GM12874 (cell line): Measurements from ENCODE around the gene NEURL1B.

ENCODE experiments used
- TF ChIP-seq, protein P1 (sequence below): IDR thresholded peaks from 2 replicates; pipeline ENCODE4 v1.5.1; 2011; ENCODE audit warnings: low read depth, mild to moderate bottlenecking, control low read depth, low read length, moderate library complexity; ENCODE audit not compliant: insufficient read depth

Gene NEURL1B

DNA sequence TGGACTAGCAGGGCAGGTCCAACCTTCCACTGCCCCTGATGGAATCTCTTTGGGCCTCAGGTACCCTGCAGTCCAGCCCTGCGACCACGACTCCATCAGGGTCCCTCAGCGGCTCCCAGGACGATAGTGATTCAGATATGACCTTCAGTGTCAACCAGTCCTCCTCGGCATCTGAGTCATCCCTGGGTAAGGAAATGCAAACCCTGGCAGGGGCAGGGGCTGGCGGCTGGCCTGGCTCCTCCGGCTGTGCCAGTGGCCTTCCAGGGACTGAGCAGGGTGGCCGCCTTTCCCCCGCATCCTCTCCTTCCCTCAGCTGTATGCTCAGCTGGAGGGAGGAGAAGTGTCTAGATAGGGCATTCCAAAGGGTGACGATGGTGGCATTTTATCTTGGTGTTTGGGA, 45.0 kb downstream of the NEURL1B start:
- TF ChIP-seq, protein P1, sequence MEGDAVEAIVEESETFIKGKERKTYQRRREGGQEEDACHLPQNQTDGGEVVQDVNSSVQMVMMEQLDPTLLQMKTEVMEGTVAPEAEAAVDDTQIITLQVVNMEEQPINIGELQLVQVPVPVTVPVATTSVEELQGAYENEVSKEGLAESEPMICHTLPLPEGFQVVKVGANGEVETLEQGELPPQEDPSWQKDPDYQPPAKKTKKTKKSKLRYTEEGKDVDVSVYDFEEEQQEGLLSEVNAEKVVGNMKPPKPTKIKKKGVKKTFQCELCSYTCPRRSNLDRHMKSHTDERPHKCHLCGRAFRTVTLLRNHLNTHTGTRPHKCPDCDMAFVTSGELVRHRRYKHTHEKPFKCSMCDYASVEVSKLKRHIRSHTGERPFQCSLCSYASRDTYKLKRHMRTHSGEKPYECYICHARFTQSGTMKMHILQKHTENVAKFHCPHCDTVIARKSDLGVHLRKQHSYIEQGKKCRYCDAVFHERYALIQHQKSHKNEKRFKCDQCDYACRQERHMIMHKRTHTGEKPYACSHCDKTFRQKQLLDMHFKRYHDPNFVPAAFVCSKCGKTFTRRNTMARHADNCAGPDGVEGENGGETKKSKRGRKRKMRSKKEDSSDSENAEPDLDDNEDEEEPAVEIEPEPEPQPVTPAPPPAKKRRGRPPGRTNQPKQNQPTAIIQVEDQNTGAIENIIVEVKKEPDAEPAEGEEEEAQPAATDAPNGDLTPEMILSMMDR = no peak

DNA sequence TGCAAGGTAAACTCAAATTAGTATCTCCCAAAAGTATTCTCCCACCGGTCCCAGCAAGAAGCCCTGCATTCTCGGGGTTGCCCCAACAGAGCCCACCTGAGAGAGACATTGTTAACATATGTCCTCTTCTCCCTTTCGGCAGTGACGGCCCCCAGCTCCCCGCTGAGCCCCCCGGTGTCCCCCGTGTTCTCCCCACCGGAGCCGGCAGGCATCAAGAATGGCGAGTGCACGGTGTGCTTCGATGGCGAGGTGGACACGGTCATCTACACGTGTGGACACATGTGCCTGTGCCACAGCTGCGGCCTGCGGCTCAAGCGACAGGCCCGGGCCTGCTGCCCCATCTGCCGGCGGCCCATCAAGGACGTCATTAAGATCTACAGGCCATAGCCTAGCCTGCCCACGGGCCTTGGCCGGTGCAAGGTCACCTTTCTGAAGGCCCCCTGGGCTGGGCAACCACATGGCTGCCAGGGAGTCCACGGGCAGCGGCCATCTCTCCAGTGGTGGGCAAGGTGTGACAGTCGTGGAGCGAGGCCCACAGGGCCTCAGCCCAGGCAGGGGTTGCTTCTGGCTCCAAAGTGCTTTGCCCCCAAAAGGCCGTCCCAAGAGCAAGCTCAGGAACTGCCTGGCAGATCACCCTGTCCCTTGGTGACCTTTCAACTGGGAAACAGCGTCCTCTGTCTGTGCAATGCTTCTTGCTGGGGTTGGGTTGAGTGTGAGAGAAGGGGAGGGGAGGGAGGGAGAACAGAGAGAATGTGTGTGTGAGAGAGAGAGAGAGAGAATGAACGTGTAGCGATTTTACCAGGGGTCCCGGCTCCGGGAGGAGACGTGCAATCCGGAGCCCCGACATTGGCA, 45.7 kb downstream of the NEURL1B start:
- TF ChIP-seq, protein P1 = no peak

DNA sequence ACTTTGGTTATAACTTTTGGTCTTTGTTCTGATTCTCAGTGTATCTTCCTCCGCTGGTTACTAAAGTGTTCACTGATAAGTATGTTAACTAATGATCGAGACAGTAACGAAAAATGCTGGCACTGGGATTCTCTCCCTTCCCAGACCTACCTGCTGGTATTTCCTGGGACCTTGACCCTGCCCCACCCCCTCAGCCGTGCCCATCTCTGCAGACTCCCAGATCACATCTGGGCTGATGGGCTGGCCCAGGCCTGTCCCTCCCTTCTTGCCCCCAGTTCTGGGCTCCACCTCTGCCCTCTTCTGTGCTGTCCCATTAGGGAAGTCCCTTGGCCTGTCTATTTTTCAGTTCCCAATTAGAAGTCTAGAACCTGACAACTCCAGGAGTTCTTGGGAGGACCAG, 46.9 kb downstream of the NEURL1B start:
- TF ChIP-seq, protein P1 = no peak

DNA sequence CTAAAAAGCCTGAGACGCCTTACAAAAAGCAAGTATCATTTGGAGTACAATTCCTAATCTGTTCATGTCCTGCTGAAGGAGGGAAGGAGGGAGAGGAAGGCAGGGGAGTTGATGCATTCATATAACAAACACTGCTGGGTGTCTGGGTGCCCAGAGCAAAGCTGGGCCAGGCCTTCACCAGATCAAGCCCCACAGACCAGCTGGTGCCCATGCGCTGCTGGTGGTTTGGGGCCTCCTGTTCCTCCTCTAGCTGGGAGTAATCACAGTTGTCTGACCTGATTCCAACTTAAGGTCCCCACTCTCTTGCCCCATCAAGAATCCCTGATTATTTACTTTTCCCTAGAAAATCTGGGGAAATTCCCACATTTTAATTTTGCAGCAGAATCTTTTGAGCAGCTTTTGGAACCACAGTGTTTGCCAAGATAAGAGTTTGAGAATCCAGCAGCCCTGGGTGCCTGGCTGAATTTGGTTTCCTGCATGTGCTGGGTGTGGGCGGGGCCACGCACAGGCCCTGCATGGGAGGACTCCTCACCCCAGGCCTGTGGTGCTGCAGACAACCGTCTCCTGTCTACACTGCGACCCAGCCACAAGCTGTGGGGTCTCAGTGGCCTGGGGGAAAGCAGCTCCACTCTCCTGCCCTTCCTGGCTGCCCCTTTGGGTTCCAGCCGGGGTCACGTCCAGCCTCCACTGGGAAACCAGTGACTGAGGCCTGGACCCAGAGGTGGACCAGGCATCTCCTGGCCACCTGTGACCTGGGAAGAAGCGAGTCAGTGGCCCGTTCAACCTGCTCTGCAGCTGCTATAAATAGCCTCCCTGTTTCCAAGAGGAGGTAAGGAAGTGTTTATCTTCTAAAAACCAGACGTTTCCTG, 47.5 kb downstream of the NEURL1B start:
- TF ChIP-seq, protein P1 = no peak

DNA sequence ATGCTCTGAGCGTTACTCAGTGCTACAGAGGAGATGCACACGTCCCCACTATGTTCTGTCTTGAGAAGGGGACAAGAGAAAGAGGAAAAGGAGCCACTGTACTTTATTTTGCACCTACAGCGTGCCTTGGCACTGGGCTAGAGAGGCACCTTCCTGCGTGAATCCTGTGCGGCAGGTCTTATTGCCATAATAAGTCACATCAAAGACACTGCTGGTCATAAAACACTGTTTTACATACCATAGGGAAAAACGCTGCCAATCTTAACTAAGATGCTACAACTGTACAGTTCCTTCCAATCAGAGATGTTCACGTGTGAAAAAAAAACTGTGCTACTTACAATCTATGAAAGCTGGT, 48.1 kb downstream of the NEURL1B start:
- TF ChIP-seq, protein P1 = no peak

DNA sequence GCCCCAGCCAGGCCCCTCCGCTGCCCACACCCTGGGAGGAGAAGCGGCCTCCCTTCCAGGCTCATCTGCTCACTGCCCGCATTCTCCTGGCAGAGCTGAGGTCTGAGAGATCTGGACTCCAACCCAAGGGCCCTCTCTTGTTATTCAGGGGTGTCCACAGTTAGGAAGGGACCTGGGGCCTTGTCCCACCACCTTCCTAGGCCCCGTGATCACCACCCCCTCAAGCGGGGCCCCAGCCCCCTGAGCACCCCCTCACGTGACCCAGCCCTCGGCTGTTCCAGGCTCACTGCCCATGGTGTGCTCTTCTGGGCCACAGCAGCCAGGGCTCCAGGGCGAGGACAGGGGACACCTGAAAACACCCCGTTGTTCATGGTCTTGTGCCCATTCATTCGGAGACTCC, 48.7 kb downstream of the NEURL1B start:
- TF ChIP-seq, protein P1 = no peak
